NCI-H526 treated with DMSO at 0.1 percent for 48 hours (cell line): ENCODE measurements around the gene SIX5.
A peak's percentile ranks its signal among the peaks of the same experiment; 100 is the strongest.

Experiments
- DNase-seq: peaks from one replicate; lab custom pipeline; 2025; lab: John Stamatoyannopoulos, UW

Gene SIX5

DNA sequence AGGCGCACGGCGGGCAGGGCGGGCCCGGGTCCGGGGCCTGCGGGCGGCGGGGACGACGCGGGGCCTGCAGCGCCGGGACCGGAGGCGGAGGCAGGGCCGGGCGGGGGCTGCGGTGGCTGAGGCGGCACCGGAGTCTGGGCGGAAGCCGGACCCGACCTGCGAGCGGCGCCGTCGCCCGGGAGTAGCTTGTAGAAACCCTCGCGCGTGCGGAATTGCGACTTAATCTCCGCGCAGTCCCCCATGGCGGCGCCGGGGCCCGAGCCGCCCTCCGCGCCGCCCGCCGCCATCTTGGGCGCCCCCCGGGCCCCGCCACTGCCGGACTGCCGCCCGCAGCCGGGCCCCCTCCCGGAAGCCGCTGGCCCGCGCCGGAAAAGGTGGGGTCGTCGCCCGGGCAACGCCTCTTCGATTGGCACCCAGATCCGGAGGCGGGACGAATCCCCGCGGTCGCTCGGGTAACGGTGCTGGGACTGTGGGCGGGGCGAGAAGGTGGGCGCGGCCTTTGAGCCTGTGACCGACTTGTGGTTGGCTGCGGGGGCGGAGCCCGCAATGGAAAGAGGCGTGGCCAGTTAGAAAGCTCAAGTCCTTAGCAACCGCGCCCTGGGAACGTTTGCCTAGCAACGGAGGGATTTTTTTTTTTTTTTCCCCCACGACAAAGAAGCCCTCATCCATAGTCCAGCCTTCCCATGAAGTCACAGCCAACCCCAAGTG, 23.6 kb upstream of the SIX5 start, which contains the start of gene DMWD:
DMWD (minus strand) TSS at position 376 of the 708 bp plus-strand sequence; CDS start at position 287, 89 bp downstream.
- DNase-seq: peak; percentile 95

DNA sequence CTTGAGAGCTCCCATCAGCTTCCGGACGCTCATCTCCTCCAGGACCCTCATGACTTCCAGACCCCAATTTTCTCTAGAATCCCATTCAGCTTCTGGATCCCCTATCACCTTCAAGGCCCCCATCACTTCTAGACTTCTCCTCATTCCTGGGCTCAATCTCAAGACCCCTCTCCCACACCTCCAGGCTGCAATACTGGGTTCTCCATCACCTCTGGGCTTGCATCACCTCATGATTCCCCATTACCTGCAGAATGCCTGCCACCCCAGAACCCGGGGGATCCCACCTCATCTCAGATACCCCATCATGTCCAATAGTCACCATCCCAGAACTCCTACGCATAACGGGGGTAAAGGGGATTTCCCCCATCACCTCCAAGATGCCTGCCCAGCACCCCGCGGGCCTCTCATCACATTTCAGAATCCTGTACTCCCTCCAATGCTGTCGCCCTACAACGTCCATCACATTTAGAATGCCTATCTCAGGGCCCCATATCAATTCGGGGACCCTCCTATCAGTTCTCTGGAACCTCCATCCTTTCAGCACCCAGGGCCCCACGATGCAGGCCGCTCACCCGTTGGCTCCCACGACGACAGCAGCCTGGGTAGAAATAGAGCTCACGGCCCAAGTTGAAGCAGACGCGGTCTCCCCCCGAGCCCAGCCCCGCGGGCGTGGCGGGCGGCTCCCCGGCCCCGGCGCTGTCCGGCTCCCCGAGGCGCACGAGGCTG, 22.9 kb upstream of the SIX5 start:
- DNase-seq: no peak

DNA sequence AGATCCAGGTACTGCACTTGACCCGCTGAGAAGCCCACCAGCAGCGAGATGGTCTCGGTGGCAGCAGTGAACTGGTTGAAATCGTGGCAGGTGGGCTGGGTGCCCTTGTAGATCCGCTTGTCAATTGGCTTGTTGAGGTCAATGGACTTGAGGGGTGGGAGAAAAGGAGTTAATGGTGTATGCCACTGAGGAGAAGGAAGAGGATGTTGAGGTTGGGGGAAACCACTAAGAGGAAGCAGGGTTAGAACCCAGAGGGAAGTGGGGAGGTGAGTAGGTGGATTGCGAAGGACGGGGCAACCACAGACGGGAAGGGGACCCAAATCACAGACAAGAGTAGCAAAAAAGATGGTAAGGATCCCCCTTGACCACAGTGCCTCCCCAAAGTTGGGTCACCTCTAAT, 21.9 kb upstream of the SIX5 start:
- no peak for DNase-seq

DNA sequence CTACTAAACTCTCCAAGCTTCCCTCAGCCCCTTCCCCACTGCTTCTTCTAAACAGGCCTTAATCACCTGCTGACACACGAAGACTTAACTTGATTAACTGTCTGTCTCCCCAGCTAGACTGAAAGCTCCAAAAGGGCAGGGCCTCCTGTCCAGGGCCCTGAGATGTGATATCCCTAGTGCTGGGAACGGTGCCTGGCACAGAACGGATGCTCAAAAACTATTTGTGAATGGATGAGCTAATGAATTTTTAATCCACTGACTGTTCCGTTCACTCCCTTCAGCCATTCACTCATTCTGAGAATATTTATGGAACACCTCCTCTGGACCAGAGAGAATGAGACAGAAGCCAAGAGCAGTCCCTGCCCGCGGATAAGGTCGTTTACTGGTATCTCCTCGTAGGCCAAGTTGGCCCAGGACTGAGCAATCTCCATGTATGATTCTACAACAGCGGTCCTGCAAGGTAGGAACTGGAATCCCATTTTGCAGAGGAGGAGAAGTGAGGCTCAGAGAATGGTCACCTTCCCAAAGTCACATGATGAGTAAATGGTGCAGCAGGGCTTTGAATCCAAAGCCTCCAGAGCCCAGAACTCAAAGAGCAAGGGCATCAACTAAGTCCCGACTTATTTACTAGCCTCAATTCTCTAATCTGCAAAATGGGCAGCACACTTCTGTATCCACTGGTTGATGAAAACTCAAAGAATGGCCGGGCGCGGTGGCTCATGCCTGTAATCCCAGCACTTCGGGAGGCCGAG, 20.2 kb upstream of the SIX5 start:
- DNase-seq: no peak

DNA sequence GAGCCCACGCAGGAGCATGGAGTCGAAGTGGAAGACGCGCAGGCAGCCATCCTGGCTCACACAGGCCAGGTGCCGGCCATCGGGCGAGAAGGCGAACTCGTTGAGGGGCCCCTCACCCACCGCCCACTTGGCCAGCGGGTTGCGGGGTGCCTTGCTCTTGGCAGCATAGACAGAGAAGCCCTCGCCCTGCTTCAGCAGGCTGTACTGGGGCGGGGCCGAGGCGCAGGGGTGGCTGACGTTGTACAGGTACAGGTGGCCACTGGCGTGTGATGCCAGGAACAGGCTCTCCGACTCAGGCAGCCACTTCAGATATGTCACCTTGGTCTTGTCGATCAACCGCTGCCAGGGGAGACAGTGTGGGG, 17.5 kb upstream of the SIX5 start:
- no peak for DNase-seq

DNA sequence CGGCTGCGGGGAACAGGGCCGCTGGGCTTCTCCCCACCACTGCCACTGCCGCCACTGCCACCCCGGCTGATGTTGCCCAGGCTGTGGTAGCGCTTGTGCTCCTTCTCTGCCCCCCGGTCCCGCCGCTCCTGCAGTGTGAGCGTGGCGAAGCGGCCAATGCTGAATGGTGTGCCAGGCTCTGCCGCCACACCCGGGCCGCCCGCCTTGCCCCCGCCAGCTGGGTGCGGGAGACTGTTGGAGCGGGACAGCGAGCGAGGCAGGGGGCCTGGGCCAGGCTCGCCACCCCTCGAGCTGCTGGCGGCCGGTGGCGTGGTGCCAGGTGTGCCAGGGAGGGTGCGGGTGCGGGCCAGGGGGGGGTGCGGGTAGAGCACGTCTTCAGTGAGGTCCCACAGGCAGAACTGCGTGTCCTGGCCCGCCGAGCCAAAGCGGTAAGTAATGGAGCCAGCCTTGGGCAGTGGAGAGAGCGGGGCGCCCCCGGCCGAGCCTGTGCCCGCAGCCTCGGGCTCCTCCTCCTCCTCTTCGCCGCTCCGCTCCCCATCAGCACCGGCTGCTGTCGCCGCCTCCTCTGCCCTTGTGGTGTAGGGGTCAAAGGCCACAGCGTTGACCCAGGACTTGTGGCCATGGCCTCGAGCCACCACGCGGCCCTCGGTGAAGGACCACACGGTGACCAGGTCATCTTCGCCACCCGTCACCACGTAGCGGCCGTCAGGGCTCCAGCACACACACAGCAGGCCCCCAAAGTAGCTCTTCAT, 16.9 kb upstream of the SIX5 start:
- no peak for DNase-seq

- no peak for DNase-seq
Observed at GRCh38 chr19:45785097-45785496, 16.0 kb upstream of the SIX5 start.

GRCh38 chr19:45784096-45784495, 15.0 kb upstream of the SIX5 start:
- DNase-seq: no peak

DNA sequence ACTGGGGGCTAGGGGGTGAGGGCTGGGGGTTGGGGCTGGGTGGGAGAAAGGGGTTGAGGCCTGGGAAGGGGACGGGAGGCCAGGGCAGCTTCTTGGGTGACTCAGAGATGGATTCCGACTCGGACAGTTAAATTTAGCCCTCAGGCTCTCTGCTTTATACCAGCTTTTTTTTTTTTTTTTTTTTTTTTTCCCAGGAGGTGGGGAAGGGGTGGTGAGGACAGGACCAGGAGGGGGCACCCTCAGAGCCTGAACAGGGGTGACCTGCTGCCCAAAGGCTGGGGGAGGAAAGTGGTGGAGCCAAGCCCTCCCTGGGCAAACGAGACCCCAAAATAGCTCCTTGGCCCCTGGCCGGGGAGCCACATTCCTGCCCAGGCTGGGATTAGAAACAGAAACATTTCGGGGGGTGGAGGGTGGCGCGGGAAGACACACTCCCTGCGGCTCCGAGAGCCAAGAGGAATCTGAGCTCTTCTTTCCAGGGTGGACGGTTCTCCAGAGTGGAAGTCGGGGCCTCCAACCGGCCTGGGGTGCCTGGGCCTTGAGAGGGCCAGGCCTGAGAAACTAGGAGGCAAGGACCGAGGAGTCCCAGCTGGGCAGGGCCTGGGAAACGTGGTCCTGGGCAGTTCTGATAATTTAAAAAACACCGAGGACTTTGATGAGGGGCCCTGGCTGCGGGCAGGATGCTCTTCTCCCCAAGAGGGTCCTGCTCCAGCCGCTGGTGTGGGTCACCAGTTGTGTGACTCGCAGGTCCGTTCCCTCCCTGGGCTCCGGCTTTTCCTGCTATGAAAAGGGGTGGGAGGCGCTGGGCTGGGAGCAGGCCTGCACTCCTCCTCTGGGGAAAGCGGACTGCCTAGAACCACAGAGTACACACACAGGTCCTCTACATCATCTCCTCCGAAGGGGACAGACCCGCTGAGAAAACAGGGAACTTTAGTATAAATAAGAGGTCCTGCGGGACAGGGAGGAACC, 14.1 kb upstream of the SIX5 start:
- DNase-seq: no peak

GRCh38 chr19:45782162-45782691, 13.2 kb upstream of the SIX5 start, which contains the start of gene DMPK:
DMPK (minus strand) TSS chr19:45782490; CDS start chr19:45782352, 138 bp downstream.
- no peak for DNase-seq

GRCh38 chr19:45781214-45782161, 12.4 kb upstream of the SIX5 start:
- no peak for DNase-seq

DNA sequence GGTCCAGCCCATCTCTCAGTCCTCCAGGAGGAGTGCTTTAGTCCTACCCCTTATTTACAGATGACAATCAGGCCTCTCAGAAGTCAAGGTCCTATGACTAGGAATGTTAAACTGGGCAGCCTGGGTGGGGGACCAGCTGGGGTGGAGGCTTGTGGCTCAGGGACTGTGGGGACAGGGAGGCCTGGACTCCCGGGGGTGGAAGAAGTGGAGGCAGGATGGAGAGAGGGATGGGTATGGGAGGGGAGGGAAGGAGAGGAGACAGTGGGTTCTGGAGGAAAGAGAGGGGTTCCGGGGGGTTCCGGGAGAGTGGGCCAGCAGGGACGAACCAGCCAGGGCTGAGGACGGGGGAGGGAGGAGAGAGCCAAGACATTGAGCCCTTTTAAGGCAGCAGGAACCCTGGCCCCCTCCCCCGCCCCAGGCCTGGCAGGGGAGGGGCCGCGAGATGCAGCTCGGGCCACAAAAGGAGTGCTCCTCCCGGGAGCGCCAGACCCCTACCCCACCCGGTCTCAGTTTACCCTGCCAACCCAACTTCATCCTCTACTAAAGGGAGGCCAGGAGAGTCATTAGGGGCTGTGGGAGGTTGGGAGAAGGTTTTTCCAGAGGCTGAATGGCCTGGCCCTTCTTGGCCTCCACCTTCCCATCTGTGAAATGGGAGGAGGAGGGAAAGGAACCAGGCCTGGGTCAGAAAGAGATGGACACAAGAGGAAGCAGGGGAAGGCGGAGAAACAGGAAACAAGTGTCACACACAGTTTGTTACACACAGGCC, 11.6 kb upstream of the SIX5 start:
- no peak for DNase-seq

DNA sequence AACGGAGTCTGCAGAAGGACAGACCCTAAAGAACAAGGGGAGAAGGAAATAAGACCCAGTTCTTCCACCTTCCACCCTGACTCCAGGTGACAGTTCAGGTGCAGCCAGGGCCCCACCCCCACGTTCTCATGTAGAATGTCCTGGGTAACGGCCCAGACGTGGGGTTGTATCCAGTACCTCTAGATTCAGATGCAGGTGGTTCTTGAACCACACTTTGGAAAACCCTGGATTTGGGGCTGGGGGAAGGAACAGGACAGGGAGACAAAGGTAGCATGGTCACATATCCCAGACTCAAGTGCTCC, 11.0 kb upstream of the SIX5 start:
- DNase-seq: no peak

DNA sequence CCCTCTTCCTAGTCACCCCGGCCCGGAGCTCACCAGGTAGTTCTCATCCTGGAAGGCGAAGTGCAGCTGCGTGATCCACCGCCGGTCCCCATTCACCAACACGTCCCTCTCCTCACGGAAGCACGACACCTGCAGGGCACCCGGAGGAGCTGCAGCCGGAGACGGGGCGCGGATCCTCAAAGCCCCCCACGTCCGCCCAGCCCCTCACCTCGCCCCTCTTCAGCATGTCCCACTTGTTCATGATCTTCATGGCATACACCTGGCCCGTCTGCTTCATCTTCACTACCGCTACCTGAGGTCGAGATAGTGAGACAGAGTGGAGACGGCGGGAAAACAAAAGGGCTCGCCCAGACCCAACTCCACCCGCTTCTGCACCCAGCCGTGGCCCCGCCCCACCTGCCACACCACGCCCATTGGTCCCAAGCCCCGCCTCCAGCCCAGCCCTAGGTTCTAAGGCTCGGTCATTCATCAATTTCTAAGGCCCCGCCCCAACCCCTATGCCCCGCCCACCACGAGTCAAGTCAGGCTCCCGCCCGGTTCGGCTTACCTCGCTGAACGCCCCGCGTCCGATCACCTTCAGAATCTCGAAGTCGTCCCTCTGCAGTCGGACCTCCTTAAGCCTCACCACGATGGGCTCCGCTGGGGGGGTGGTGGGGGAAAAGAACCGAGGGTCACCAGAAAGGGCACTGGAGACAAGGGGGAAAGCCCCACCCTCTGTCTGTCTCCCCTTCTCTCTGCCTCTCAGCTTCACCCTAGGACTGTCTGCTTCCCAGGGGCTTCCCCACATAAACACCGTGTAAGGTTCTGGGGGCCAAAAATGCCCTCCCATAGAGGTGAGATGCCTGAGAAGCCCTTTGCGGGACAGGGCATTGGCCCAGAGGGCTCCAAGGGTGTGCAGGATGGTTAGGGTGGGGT, 10.4 kb upstream of the SIX5 start:
- peak; percentile 74 for DNase-seq

DNA sequence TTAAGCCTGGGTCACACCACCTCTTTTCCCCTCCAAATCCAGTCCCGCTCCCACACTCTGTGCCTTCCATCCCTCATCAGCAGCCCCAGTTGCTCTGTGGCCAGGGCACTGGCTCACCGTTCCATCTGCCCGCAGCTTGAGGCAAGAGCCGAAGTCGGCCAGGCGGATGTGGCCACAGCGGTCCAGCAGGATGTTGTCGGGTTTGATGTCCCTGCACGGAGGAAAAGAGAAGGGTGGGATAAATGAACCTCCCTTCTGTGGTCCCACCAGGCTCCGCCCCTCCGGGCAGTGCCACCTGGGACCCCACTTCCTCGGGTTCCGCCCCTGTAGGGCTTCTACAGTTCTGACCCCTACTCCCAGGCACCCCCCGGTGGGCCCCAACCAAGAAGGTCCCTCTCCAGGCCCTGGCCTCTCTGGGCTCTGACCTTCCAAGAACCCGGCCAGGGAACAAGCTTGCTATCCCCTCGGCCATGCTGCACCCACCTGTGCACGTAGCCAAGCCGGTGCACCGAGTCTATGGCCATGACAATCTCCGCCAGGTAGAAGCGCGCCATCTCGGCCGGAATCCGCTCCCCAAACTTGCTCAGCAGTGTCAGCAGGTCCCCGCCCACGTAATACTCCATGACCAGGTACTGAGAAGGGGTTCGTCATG, 9.1 kb upstream of the SIX5 start:
- no peak for DNase-seq

DNA sequence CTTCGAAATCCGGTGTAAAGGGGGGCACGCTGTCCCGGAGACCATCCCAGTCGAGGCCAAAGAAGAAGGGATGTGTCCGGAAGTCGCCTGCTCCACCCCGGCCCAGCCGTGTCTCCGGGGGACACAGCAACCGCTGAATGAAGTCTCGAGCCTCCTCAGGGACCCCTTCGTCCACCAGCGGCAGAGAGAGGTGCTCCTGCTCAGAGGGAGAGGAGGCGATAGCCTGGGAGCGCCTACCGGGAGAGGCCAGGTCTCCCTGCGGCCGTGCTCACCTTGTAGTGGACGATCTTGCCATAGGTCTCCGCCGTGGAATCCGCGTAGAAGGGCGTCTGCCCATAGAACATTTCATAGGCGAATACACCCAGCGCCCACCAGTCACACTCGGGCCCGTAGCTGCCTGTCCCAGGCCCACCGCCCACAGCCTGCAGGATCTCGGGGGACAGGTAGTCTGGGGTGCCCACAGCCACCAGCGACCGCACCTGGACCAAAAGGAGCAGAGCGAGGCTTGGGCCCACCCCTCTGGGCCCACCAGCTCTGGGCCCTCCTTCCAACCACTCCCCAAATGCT, 8.4 kb upstream of the SIX5 start:
- no peak for DNase-seq

- no peak for DNase-seq
Observed at GRCh38 chr19:45774765-45775164, 5.7 kb upstream of the SIX5 start.
